ENCODE results near the gene RABL6.
"Not testable (repeated sequence)": the region's sequence is repeated elsewhere in the genome, so short reads cannot be mapped to it uniquely, and the experiment has no call there.

The RABL6 gene

GRCh38 chr9:136829412-136829811 lies 21.7 kb downstream of the RABL6 start:
- TF ChIP-seq, protein P1, sequence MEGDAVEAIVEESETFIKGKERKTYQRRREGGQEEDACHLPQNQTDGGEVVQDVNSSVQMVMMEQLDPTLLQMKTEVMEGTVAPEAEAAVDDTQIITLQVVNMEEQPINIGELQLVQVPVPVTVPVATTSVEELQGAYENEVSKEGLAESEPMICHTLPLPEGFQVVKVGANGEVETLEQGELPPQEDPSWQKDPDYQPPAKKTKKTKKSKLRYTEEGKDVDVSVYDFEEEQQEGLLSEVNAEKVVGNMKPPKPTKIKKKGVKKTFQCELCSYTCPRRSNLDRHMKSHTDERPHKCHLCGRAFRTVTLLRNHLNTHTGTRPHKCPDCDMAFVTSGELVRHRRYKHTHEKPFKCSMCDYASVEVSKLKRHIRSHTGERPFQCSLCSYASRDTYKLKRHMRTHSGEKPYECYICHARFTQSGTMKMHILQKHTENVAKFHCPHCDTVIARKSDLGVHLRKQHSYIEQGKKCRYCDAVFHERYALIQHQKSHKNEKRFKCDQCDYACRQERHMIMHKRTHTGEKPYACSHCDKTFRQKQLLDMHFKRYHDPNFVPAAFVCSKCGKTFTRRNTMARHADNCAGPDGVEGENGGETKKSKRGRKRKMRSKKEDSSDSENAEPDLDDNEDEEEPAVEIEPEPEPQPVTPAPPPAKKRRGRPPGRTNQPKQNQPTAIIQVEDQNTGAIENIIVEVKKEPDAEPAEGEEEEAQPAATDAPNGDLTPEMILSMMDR (IDR thresholded peaks at IDR 0.05; ENCODE audit: low read depth, low read length, missing control alignments): no peak
- no peaks in the 10 kb centered on the region for H3K27me3 ChIP-seq (replicated peaks)
- H3K4me3 ChIP-seq (ENCODE audit: low read depth, low read length): no peak overlapping the region
- in situ Hi-C loops (cut with HindIII; ENCODE audit: low pct_ligation_motif_present, low sequenced_read_pairs): no loop called here
- DNase-seq: no peak
- no peak overlapping the region for H3K27ac ChIP-seq
- peaks cover 72% of the 10 kb centered on the region for H3K36me3 ChIP-seq (replicated peaks)

DNA sequence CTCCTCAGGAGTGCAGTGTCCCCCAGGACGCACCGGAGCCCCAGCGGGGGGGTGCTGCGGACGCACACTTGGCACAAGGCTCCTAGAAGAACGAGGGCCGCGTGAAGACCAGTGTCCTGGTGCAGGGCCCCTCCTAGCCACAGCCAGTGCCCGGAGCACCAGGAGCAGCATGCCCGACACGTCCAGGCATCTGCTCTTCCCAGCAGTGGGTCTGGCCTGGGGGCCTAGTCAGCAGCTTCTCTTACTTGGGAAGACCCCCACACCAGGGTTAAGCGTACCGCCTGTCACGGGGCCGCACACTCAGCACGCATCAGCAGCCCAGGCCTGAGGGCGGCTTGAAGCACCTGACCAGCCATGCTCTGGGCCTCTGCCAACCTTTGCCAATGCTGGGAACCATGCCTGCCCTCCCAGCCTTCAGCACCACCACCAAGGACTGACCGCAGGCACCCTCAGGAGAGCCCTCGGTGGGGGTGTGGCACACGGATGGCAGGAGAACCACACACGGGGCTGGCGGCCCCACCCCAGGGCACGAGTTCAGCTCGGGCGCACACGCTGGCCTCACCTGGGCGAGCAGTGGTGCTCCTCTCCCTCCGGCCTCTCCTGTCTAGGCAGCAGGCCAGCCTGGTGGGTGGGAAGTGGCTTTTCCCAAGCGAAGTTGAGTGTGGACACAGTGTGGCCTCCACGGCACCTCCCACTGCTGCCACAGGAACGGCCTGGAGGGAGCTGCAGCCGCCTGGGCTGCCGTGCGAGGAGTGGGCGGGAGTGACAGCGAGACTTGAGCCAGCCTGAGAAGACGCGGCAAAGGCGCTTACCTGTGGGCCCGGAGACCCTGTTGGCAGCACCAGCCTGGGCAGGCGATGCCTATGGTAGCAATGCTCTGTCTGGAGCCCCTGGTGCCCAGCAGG lies 22.5 kb downstream of the RABL6 start:
- no peaks in the 10 kb centered on the region for H3K27me3 ChIP-seq (replicated peaks)
- TF ChIP-seq, protein P1 (IDR thresholded peaks at IDR 0.05; ENCODE audit: low read depth, low read length, missing control alignments): no peak
- in situ Hi-C loops (cut with HindIII; ENCODE audit: low pct_ligation_motif_present, low sequenced_read_pairs): no loop called here
- H3K36me3 ChIP-seq (replicated peaks): peaks cover 65% of the 10 kb centered on the region
- DNase-seq: no peak
- H3K4me3 ChIP-seq (ENCODE audit: low read depth, low read length): no peak overlapping the region
- H3K27ac ChIP-seq: no peak overlapping the region

- no peak overlapping the region for H3K27ac ChIP-seq
- in situ Hi-C loops (cut with HindIII; ENCODE audit: low pct_ligation_motif_present, low sequenced_read_pairs): no loop called here
- TF ChIP-seq, protein P1 (IDR thresholded peaks at IDR 0.05; ENCODE audit: low read depth, low read length, missing control alignments): no peak
- no peaks in the 10 kb centered on the region for H3K27me3 ChIP-seq (replicated peaks)
- H3K4me3 ChIP-seq (ENCODE audit: low read depth, low read length): no peak overlapping the region
- no peak for DNase-seq
- H3K36me3 ChIP-seq (replicated peaks): peaks cover 58% of the 10 kb centered on the region
These were observed 23.4 kb downstream of the RABL6 start for GRCh38 chr9:136831002-136831719.

GRCh38 chr9:136831720-136832104 lies 24.0 kb downstream of the RABL6 start:
- no peaks in the 10 kb centered on the region for H3K27me3 ChIP-seq (replicated peaks)
- TF ChIP-seq, protein P1 (IDR thresholded peaks at IDR 0.05; ENCODE audit: low read depth, low read length, missing control alignments): no peak
- H3K36me3 ChIP-seq (replicated peaks): peaks cover 54% of the 10 kb centered on the region
- in situ Hi-C loops (cut with HindIII; ENCODE audit: low pct_ligation_motif_present, low sequenced_read_pairs): no loop called here
- no peak overlapping the region for H3K4me3 ChIP-seq (ENCODE audit: low read depth, low read length)
- DNase-seq: no peak
- no peak overlapping the region for H3K27ac ChIP-seq

GRCh38 chr9:136832581-136832980 lies 24.8 kb downstream of the RABL6 start:
- H3K4me3 ChIP-seq (ENCODE audit: low read depth, low read length): no peak overlapping the region
- DNase-seq: no peak
- TF ChIP-seq, protein P1 (IDR thresholded peaks at IDR 0.05; ENCODE audit: low read depth, low read length, missing control alignments): no peak
- H3K36me3 ChIP-seq (replicated peaks): peaks cover 49% of the 10 kb centered on the region
- in situ Hi-C loops (cut with HindIII; ENCODE audit: low pct_ligation_motif_present, low sequenced_read_pairs): no loop called here
- H3K27me3 ChIP-seq (replicated peaks): no peaks in the 10 kb centered on the region
- H3K27ac ChIP-seq: no peak overlapping the region

- DNase-seq; H3K4me3 ChIP-seq (ENCODE audit: low read depth, low read length); H3K27me3 ChIP-seq (replicated peaks); in situ Hi-C loops (cut with HindIII; ENCODE audit: low pct_ligation_motif_present, low sequenced_read_pairs); H3K27ac ChIP-seq: not testable (repeated sequence)
- peaks cover 41% of the 10 kb centered on the region for H3K36me3 ChIP-seq (replicated peaks)
These were observed 25.8 kb downstream of the RABL6 start for GRCh38 chr9:136833381-136834048.
